ENCODE results near the gene TRABD2B. TPM values are rescaled to one million over a fixed set of nuclear protein-coding genes. Genes with fewer than 3 reads are reported as not detected.

The TRABD2B gene
- total and polyA plus RNA-seq, 2 experiments from 2014 or later: 1.00 to 2.3 TPM

- DNase-seq (ENCODE audit: low spot score): no peak
- Histone ChIP-seq H3K36me3 (replicated peaks; ENCODE audit: insufficient read depth, low read depth) (no peaks in the 10 kb centered on the region), H3K9me2 (replicated peaks; ENCODE audit: insufficient read depth) (no peaks in the 10 kb centered on the region), H3K4me3 (no peak overlapping the region), H3K9me3 (ENCODE audit: low read depth) (no peaks in the 10 kb centered on the region), H3K4me2 (no peak overlapping the region), H3K27ac (no peak overlapping the region), H3K4me1 (ENCODE audit: insufficient read depth) (no peaks in the 10 kb centered on the region), H4K20me1 (ENCODE audit: insufficient read depth, poor library complexity, severe bottlenecking) (no peaks in the 10 kb centered on the region), H3K79me2 (no peaks in the 10 kb centered on the region), H3K27me3 (no peaks in the 10 kb centered on the region), H2AFZ (no peak overlapping the region)
- 74% methylated on average over 8 of the region's 8 CpGs for WGBS (ENCODE audit: low lambda C conversion rate, missing lambda C conversion rate)
- TF ChIP-seq EZH2 (IDR thresholded peaks at IDR 0.05; ENCODE audit: borderline replicate concordance): no peak
- no peak for TF ChIP-seq CTCF (IDR thresholded peaks at IDR 0.05; ENCODE audit: poor library complexity)
- TF ChIP-seq EZH2phosphoT487 (IDR thresholded peaks at IDR 0.05; ENCODE audit: low read depth, severe bottlenecking, unreplicated experiment): no peak
Observed at GRCh38 chr1:47745715-47746609, 251.2 kb downstream of the TRABD2B start.

- 94% methylated on average over 6 of the region's 9 CpGs for WGBS (ENCODE audit: low lambda C conversion rate, missing lambda C conversion rate)
- H3K79me2 ChIP-seq: no peaks in the 10 kb centered on the region
- TF ChIP-seq EZH2 (IDR thresholded peaks at IDR 0.05; ENCODE audit: borderline replicate concordance) (no peak), EZH2phosphoT487 (IDR thresholded peaks at IDR 0.05; ENCODE audit: low read depth, severe bottlenecking, unreplicated experiment) (no peak), CTCF (IDR thresholded peaks at IDR 0.05; ENCODE audit: poor library complexity) (no peak)
- no peak overlapping the region for H3K27ac ChIP-seq
- H2AFZ ChIP-seq: no peak overlapping the region
- no peaks in the 10 kb centered on the region for H3K9me3 ChIP-seq (ENCODE audit: low read depth)
- no peaks in the 10 kb centered on the region for H3K9me2 ChIP-seq (replicated peaks; ENCODE audit: insufficient read depth)
- no peak overlapping the region for H3K4me2 ChIP-seq
- no peaks in the 10 kb centered on the region for H3K4me1 ChIP-seq (ENCODE audit: insufficient read depth)
- no peak for DNase-seq (ENCODE audit: low spot score)
- no peak overlapping the region for H3K4me3 ChIP-seq
- no peaks in the 10 kb centered on the region for H3K27me3 ChIP-seq
- no peaks in the 10 kb centered on the region for H3K36me3 ChIP-seq (replicated peaks; ENCODE audit: insufficient read depth, low read depth)
- no peaks in the 10 kb centered on the region for H4K20me1 ChIP-seq (ENCODE audit: insufficient read depth, poor library complexity, severe bottlenecking)
Observed at GRCh38 chr1:47742890-47743760, 254.1 kb downstream of the TRABD2B start.

DNA sequence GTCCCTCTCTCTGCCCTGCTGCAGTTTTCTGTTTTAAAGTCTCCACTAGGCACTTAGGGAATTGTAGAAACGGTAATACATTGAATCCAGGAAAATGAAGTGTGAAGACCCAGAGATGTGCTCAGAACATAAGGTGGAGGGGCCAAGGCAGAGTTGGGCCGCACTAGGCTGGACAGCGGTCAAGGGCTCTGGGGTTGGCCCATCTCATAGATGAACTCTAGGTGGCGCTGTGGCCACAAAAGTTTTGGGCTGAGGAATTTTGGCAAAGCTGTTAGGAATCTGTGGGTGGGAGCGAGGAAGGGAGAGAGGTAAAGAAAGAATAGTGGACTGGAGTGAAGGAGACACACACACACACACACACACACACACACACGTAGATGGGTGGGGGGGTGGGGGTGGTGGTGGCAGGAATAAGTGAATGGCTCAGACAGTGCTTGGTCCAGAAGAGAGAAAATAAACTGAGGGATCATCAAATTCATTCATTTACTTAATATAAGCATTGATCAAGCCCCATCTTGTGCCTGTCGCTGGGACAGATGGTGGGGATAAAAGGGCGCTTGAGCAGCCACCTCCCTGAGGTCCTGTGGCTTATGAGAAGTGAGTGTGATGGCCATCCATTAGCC lies 258.5 kb downstream of the TRABD2B start:
- 20% methylated on average over 7 of the region's 8 CpGs for WGBS (ENCODE audit: low lambda C conversion rate, missing lambda C conversion rate)
- H3K4me1 ChIP-seq (ENCODE audit: insufficient read depth): no peaks in the 10 kb centered on the region
- H3K36me3 ChIP-seq (replicated peaks; ENCODE audit: insufficient read depth, low read depth): no peaks in the 10 kb centered on the region
- no peaks in the 10 kb centered on the region for H3K9me2 ChIP-seq (replicated peaks; ENCODE audit: insufficient read depth)
- H2AFZ ChIP-seq: no peak overlapping the region
- H3K27me3 ChIP-seq: peaks cover 3% of the 10 kb centered on the region
- H3K79me2 ChIP-seq: no peaks in the 10 kb centered on the region
- no peak overlapping the region for H3K27ac ChIP-seq
- H3K4me3 ChIP-seq: no peak overlapping the region
- no peaks in the 10 kb centered on the region for H3K9me3 ChIP-seq (ENCODE audit: low read depth)
- peak; percentile 82 for DNase-seq (ENCODE audit: low spot score)
- no peaks in the 10 kb centered on the region for H4K20me1 ChIP-seq (ENCODE audit: insufficient read depth, poor library complexity, severe bottlenecking)
- H3K4me2 ChIP-seq: no peak overlapping the region
- TF ChIP-seq EZH2phosphoT487 (IDR thresholded peaks at IDR 0.05; ENCODE audit: low read depth, severe bottlenecking, unreplicated experiment): no peak
- peak; percentile 86 for TF ChIP-seq CTCF (IDR thresholded peaks at IDR 0.05; ENCODE audit: poor library complexity)

All from hepatocyte (in vitro differentiated cells).